HepG2 (cell line): ENCODE measurements around the gene PLXNA1. TPM values are rescaled to one million over a fixed set of nuclear protein-coding genes. Genes with fewer than 3 reads are reported as not detected.

Experiments used
- ATAC-seq: fragments of 200-7000 bp; cut with Tn5 transposase; 3 replicates; pipeline ENCODE4 v1.9.1; 2020; ENCODE audit warnings: mild to moderate bottlenecking, moderate library complexity
- BruUV-seq: library from RNA; stranded (reverse); fragments of 400-500 nt; replicated peaks from 2 replicates; lab custom pipeline; 2021; lab: Mats Ljungman, UMichigan
- CTCF ChIA-PET: fragments of 300-600 bp; formaldehyde crosslinking; extraction: SDS; loops from one replicate; lab custom pipeline; 2021; ENCODE audit warnings: low total read pairs, inconsistent platforms, low intra/inter-chr PET ratio; lab: Yijun Ruan, JAX
- POLR2A ChIA-PET: fragments of 350-600 bp; sonication (Branson Sonifier 250); formaldehyde crosslinking; loops from one replicate; lab custom pipeline; 2020; ENCODE audit warnings: antibody characterized with exemption, inconsistent platforms; lab: Yijun Ruan, JAX
- DNase-seq: peaks from one replicate; pipeline ENCODE4 v3.0.0-alpha.2; 2015; ENCODE audit warnings: low spot score
- FAIRE-seq: peaks from 3 replicates; lab custom pipeline; 2011; peaks lifted over from hg19 to GRCh38; lab: Jason Lieb, UNC
- H2AFZ ChIP-seq: one replicate; pipeline ENCODE4 v1.6.1; 2011; ENCODE audit warnings: low read length, inconsistent platforms
- H3K27ac ChIP-seq: fragments of 300-600 bp; 3 replicates; pipeline ENCODE4 v1.8.0; 2011; ENCODE audit warnings: mixed run types, mild to moderate bottlenecking, mixed read lengths, low read length, inconsistent platforms; ENCODE audit not compliant: insufficient read depth; ENCODE audit errors: extremely low read length
- H3K27me3 ChIP-seq, 2 experiments: fragments of 200-600 bp in 1 of 2; 2 replicates in 1 of 2; 3 replicates in 1 of 2; pipeline versions ENCODE4 v1.6.0 to v1.8.0; 2011; ENCODE audit warnings: low read length in 2 of 2, mild to moderate bottlenecking in 2 of 2, moderate library complexity in 2 of 2, inconsistent platforms in 1 of 2; ENCODE audit not compliant: insufficient read depth in 2 of 2, control insufficient read depth in 1 of 2
- H3K36me3 ChIP-seq, 2 experiments: fragments of 200-600 bp in 1 of 2; replicated peaks in 1 of 2; 2 replicates in 1 of 2; 3 replicates in 1 of 2; pipeline versions ENCODE4 v1.5.1 to v1.8.0; 2011; ENCODE audit warnings: low read length in 2 of 2, inconsistent platforms in 1 of 2; ENCODE audit not compliant: insufficient read depth in 2 of 2, control insufficient read depth in 1 of 2
- H3K4me1 ChIP-seq: 2 replicates; pipeline ENCODE4 v1.5.1; 2012; ENCODE audit warnings: low read length, inconsistent platforms; ENCODE audit not compliant: insufficient read depth
- H3K4me2 ChIP-seq: 2 replicates; pipeline ENCODE4 v1.6.0; 2011; ENCODE audit warnings: low read depth, low read length, inconsistent platforms
- H3K4me3 ChIP-seq, 3 experiments: fragments of 200-600 bp in 1 of 3; sonication (generic), shearing (Covaris generic) in 1 of 3; replicated peaks in 1 of 3; 2 replicates each; pipeline ENCODE4 v1.5.1; 2011 to 2016; ENCODE audit warnings: low read length in 3 of 3, inconsistent platforms in 2 of 3, low read depth in 2 of 3, mild to moderate bottlenecking in 2 of 3, control low read depth in 1 of 3, mixed read lengths in 1 of 3; ENCODE audit not compliant: insufficient read depth in 1 of 3
- H3K79me2 ChIP-seq: one replicate; pipeline ENCODE4 v1.6.1; 2011; ENCODE audit warnings: low read length, inconsistent platforms; ENCODE audit not compliant: insufficient read depth
- H3K9ac ChIP-seq: 2 replicates; pipeline ENCODE4 v1.6.0; 2011; ENCODE audit warnings: mild to moderate bottlenecking, low read depth, low read length, inconsistent platforms; ENCODE audit not compliant: insufficient read depth
- H3K9me3 ChIP-seq: 2 replicates; pipeline ENCODE4 v1.5.1; 2012; ENCODE audit warnings: mild to moderate bottlenecking, low read length
- H4K20me1 ChIP-seq: 2 replicates; pipeline ENCODE4 v1.6.0; 2011; ENCODE audit warnings: inconsistent platforms, mild to moderate bottlenecking, low read length, moderate library complexity; ENCODE audit not compliant: insufficient read depth
- AGO1 ChIP-seq: fragments of 200-400 bp; formaldehyde crosslinking; IDR thresholded peaks from 2 replicates; pipeline ENCODE4 v1.6.1; 2017; ENCODE audit warnings: mild to moderate bottlenecking, low read depth, low read length, moderate library complexity; ENCODE audit not compliant: poor library complexity, severe bottlenecking
- KDM6A ChIP-seq: IDR thresholded peaks from 2 replicates; pipeline ENCODE4 v1.6.1; 2016; ENCODE audit warnings: low read depth
- MEIS1 ChIP-seq: sonication (generic); formaldehyde crosslinking; IDR thresholded peaks from 2 replicates; pipeline ENCODE4 v1.9.0; 2021; ENCODE audit warnings: mild to moderate bottlenecking, missing genetic modification reagents, moderate library complexity, borderline replicate concordance
- POLR2AphosphoS2 ChIP-seq: IDR thresholded peaks from 2 replicates; pipeline ENCODE4 v1.6.1; 2011; ENCODE audit warnings: low read depth, low read length, improper control_type of control experiment
- RAD21 ChIP-seq: fragments of 450-650 bp; formaldehyde crosslinking; IDR thresholded peaks from 2 replicates; pipeline ENCODE4 v1.5.0; 2020; ENCODE audit warnings: mild to moderate bottlenecking
- SRSF1 ChIP-seq: fragments of 200-400 bp; formaldehyde crosslinking; optimal IDR thresholded peaks from 2 replicates; pipeline ENCODE3; 2017; ENCODE audit warnings: mild to moderate bottlenecking, low read depth, low read length, moderate library complexity
- ZBTB44 ChIP-seq: sonication (generic); formaldehyde crosslinking; IDR thresholded peaks from 2 replicates; pipeline ENCODE4 v1.4.0; 2020; ENCODE audit warnings: missing genetic modification reagents
- ZFAT ChIP-seq: sonication (generic); formaldehyde crosslinking; conservative IDR thresholded peaks from 2 replicates; pipeline ENCODE4 v1.8.1; 2023; ENCODE audit warnings: missing genetic modification reagents, inconsistent platforms
- ZNF883 ChIP-seq: sonication (generic); formaldehyde crosslinking; IDR thresholded peaks from 2 replicates; pipeline ENCODE4 v1.5.1; 2020; ENCODE audit warnings: mild to moderate bottlenecking, missing genetic modification reagents; ENCODE audit errors: not compliant biosample characterization
- ZSCAN22 ChIP-seq: sonication (generic); formaldehyde crosslinking; IDR thresholded peaks from 2 replicates; pipeline ENCODE4 v1.4.0; 2020; ENCODE audit warnings: mild to moderate bottlenecking, missing genetic modification reagents
- WGBS: methylation state at CpG from one replicate; pipeline ENCODE4 v1.1.6; 2017; ENCODE audit warnings: low lambda C conversion rate; 5-methylcytosine and 5-hydroxymethylcytosine counted together
- in situ Hi-C: cut with HindIII; loops from 2 replicates; pipeline ENCODE4 v1.10.0; 2017; ENCODE audit warnings: low pct_unique_long_range_greater_than_20kb; ENCODE audit not compliant: extremely low pct_ligation_motif_present
- intact Hi-C: fragments of 100-400 bp; cut with micrococcal nuclease; formaldehyde crosslinking; loops from one replicate; pipeline ENCODE4 v1.10.0; 2022; ENCODE audit not compliant: unreplicated experiment
- polyA plus RNA-seq, 8 experiments: library from polyadenylated mRNA; depleted of rRNA in 3 of 8; stranded (reverse) in 7 of 8; unstranded in 1 of 8; fragments of >200 nt; fragmentation: Illumina TruSeq in 4 of 8; extraction: Trizol in 4 of 8; gene quantifications; 2 replicates each; pipeline versions ENCODE4 v1.2.1 to v1.2.3, GENCODE V29; 2011 to 2016; ENCODE audit warnings: low read depth in 4 of 8, missing spikeins in 1 of 8, mixed read lengths in 1 of 8; ENCODE audit not compliant: insufficient read depth in 1 of 8
- total RNA-seq, 5 experiments: library from RNA; depleted of rRNA; stranded (reverse); fragments of >200 nt; fragmentation: Illumina TruSeq; extraction: Trizol; gene quantifications; 2 replicates each; pipeline ENCODE4 v1.2.3, GENCODE V29; 2016; ENCODE audit warnings: low read depth in 1 of 5
- TF ChIP-seq, protein P1 (sequence below), 2 experiments: sonication (generic) in 1 of 2; formaldehyde crosslinking in 1 of 2; IDR thresholded peaks; 2 replicates each; pipeline versions ENCODE4 v1.5.1 to v1.6.1; 2011 to 2020; ENCODE audit warnings: borderline replicate concordance in 1 of 2, low read depth in 1 of 2, low read length in 1 of 2, mild to moderate bottlenecking in 1 of 2, missing genetic modification reagents in 1 of 2, moderate library complexity in 1 of 2

Gene PLXNA1
- total and polyA plus RNA-seq, 2 of the 13 experiments (the other 11 are each of a cell fraction or from before 2014, with no cell fraction given): 16.6 to 18.2 TPM

DNA sequence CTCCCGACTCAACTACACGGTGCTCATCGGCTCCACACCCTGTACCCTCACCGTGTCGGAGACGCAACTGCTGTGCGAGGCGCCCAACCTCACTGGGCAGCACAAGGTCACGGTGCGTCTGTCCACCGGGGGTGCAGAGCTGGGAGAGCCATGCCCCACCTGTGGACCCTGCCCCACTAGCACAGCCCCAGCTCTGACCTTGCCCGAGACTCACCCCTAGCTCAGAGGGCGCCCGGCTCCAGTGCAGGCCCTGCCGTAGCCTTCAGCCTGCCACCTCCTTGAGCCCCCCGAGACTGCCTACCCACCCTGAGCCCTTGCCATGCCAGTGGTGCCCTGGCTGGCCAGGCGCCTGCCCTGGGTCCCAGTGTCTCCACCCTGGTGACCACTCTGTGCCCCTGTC lies 34.9 kb downstream of the PLXNA1 start (continued):
- TF ChIP-seq, protein P1, sequence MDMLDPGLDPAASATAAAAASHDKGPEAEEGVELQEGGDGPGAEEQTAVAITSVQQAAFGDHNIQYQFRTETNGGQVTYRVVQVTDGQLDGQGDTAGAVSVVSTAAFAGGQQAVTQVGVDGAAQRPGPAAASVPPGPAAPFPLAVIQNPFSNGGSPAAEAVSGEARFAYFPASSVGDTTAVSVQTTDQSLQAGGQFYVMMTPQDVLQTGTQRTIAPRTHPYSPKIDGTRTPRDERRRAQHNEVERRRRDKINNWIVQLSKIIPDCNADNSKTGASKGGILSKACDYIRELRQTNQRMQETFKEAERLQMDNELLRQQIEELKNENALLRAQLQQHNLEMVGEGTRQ (IDR thresholded peaks at IDR 0.05; ENCODE audit: low read depth, low read length): no peak
- TF ChIP-seq, protein P1 (CRISPR knock-in tag; IDR thresholded peaks at IDR 0.05; ENCODE audit: borderline replicate concordance): no peak
- TF ChIP-seq ZSCAN22 (CRISPR knock-in tag) (no peak), SRSF1 (no peak), KDM6A (CRISPR knock-in tag) (no peak)

GRCh38 chr3:127018306-127018828 lies 35.5 kb downstream of the PLXNA1 start:
- in situ Hi-C loops: no loop called here
- Histone ChIP-seq H3K36me3 (peaks cover 25 to 38% of the 10 kb centered on the region in 2 experiments; a peak in 4 of 5 replicates), H3K27me3 (no peaks in the 10 kb centered on the region; a peak in 1 of 5 replicates), H3K79me2 (no peaks in the 10 kb centered on the region), H3K27ac (no peak overlapping the region), H3K9ac (no peak overlapping the region), H3K9me3 (no peaks in the 10 kb centered on the region), H4K20me1 (no peaks in the 10 kb centered on the region), H3K4me2 (no peak overlapping the region), H2AFZ (no peak overlapping the region), H3K4me1 (no peaks in the 10 kb centered on the region), H3K4me3 (no peak overlapping the region)
- FAIRE-seq (no peak), DNase-seq (no peak), ATAC-seq (no peak)
- intact Hi-C loops: no loop called here
- TF ChIP-seq ZBTB44 (no peak), ZNF883 (CRISPR knock-in tag) (no peak), RAD21 (CRISPR knock-in tag) (no peak), ZFAT (no peak), MEIS1 (CRISPR knock-in tag) (no peak), POLR2AphosphoS2 (no peak), AGO1 (no peak)
- 93% methylated on average over 6 of the region's 20 CpGs for WGBS
- ChIA-PET POLR2A (no interaction called here), CTCF (no interaction called here)
- no TSS peak for BruUV-seq
